H1 (cell line): ENCODE measurements around the gene MACF1. TPM values are rescaled to one million over a fixed set of nuclear protein-coding genes. Genes with fewer than 3 reads are reported as not detected.
A peak's percentile ranks its signal among the peaks of the same experiment; 100 is the strongest.

Experiments
- CTCF ChIA-PET: fragments of 300-600 bp; sonication (Branson Sonifier 250); formaldehyde crosslinking; loops from one replicate; lab custom pipeline; 2021; ENCODE audit not compliant: partially characterized antibody; lab: Charles Lee
- POLR2A ChIA-PET: fragments of 300-600 bp; sonication (Branson Sonifier 250); formaldehyde crosslinking; loops from one replicate; lab custom pipeline; 2021; ENCODE audit warnings: inconsistent platforms; ENCODE audit not compliant: partially characterized antibody; lab: Charles Lee
- DNase-seq, 2 experiments: peaks; one replicate each; pipeline versions ENCODE4 v3.0.0 to v3.0.0-alpha.2; 2010 to 2022; ENCODE audit warnings: low spot score in 2 of 2, low read depth in 1 of 2, mixed read lengths in 1 of 2
- FAIRE-seq: peaks from 2 replicates; lab custom pipeline; 2011; peaks lifted over from hg19 to GRCh38; lab: Jason Lieb, UNC
- H2AFZ ChIP-seq: 2 replicates; pipeline ENCODE4 v1.8.1; 2012; ENCODE audit warnings: low read length, inconsistent platforms
- H2AK5ac ChIP-seq: 2 replicates; pipeline ENCODE4 v1.6.1; 2013; ENCODE audit warnings: low read depth, low read length
- H2BK120ac ChIP-seq: replicated peaks from 2 replicates; pipeline ENCODE3; 2013; ENCODE audit warnings: low read depth, low read length, inconsistent platforms
- H2BK12ac ChIP-seq: 2 replicates; pipeline ENCODE4 v1.6.1; 2013; ENCODE audit warnings: low read depth, low read length
- H2BK15ac ChIP-seq: 2 replicates; pipeline ENCODE4 v1.6.1; 2013; ENCODE audit warnings: low read length
- H2BK20ac ChIP-seq: 2 replicates; pipeline ENCODE4 v1.6.1; 2013; ENCODE audit warnings: low read length
- H2BK5ac ChIP-seq: 2 replicates; pipeline ENCODE4 v1.6.1; 2013; ENCODE audit warnings: low read depth, low read length
- H3K14ac ChIP-seq: 2 replicates; pipeline ENCODE4 v1.6.1; 2013; ENCODE audit warnings: inconsistent platforms; ENCODE audit not compliant: insufficient read length
- H3K18ac ChIP-seq: 2 replicates; pipeline ENCODE4 v1.6.1; 2013; ENCODE audit warnings: low read length; ENCODE audit errors: extremely low read depth
- H3K23ac ChIP-seq: 2 replicates; pipeline ENCODE4 v1.6.1; 2013; ENCODE audit warnings: inconsistent platforms; ENCODE audit not compliant: insufficient read length
- H3K23me2 ChIP-seq: 2 replicates; pipeline ENCODE4 v1.6.1; 2013; ENCODE audit warnings: low read depth, low read length
- H3K27ac ChIP-seq: 2 replicates; pipeline ENCODE4 v1.6.1; 2011; ENCODE audit warnings: low read depth, low read length, inconsistent platforms
- H3K27me3 ChIP-seq, 4 experiments: replicated peaks in 1 of 4; 1 replicate in 1 of 4; 2 replicates in 3 of 4; pipeline versions ENCODE4 v1.6.1 to v1.8.1; 2011 to 2013; ENCODE audit warnings: low read length in 3 of 4, mild to moderate bottlenecking in 3 of 4, inconsistent platforms in 2 of 4, mixed read lengths in 2 of 4, moderate library complexity in 1 of 4; ENCODE audit not compliant: control insufficient read depth in 3 of 4, insufficient read depth in 3 of 4; ENCODE audit errors: extremely low read depth in 1 of 4
- H3K36me3 ChIP-seq, 4 experiments: 2 replicates each; pipeline versions ENCODE4 v1.6.1 to v1.8.1; 2011 to 2013; ENCODE audit warnings: mild to moderate bottlenecking in 4 of 4, low read length in 3 of 4, moderate library complexity in 2 of 4, control low read depth in 1 of 4, inconsistent platforms in 1 of 4; ENCODE audit not compliant: insufficient read depth in 4 of 4, control insufficient read depth in 2 of 4
- H3K4ac ChIP-seq: replicated peaks from 2 replicates; pipeline ENCODE3; 2013; ENCODE audit warnings: low read length, low read depth, mixed read lengths, inconsistent platforms; ENCODE audit not compliant: insufficient read length
- H3K4me1 ChIP-seq, 4 experiments: replicated peaks in 1 of 4; 1 replicate in 1 of 4; 2 replicates in 3 of 4; pipeline versions ENCODE4 v1.6.1 to v1.8.1; 2011 to 2013; ENCODE audit warnings: low read length in 3 of 4, inconsistent platforms in 2 of 4, mixed read lengths in 1 of 4; ENCODE audit not compliant: insufficient read depth in 4 of 4, control insufficient read depth in 3 of 4
- H3K4me2 ChIP-seq, 2 experiments: 2 replicates each; pipeline versions ENCODE4 v1.6.1 to v1.8.1; 2011 to 2013; ENCODE audit warnings: low read depth in 2 of 2, low read length in 2 of 2, control low read depth in 1 of 2, inconsistent platforms in 1 of 2, mild to moderate bottlenecking in 1 of 2; ENCODE audit not compliant: insufficient read depth in 1 of 2
- H3K4me3 ChIP-seq, 4 experiments: fragments of 200-600, 300-600 bp in 1 of 4; sonication (generic), shearing (Covaris generic), sonication (Bioruptor Twin) in 1 of 4; 2 replicates each; pipeline versions ENCODE4 v1.5.1 to v1.8.1; 2011 to 2016; ENCODE audit warnings: low read length in 4 of 4, low read depth in 3 of 4, control low read depth in 2 of 4, inconsistent platforms in 2 of 4, mild to moderate bottlenecking in 2 of 4, mixed read lengths in 1 of 4, moderate library complexity in 1 of 4; ENCODE audit not compliant: insufficient read depth in 2 of 4; ENCODE audit errors: extremely low read depth in 1 of 4
- H3K56ac ChIP-seq: replicated peaks from 2 replicates; pipeline ENCODE3; 2013; ENCODE audit warnings: low read depth, mild to moderate bottlenecking, mixed read lengths, low read length, inconsistent platforms; ENCODE audit not compliant: insufficient read length
- H3K79me1 ChIP-seq: 2 replicates; pipeline ENCODE4 v1.6.1; 2013; ENCODE audit warnings: low read depth, low read length, control low read depth
- H3K79me2 ChIP-seq, 2 experiments: 2 replicates each; pipeline versions ENCODE4 v1.6.1 to v1.8.1; 2012 to 2013; ENCODE audit warnings: low read length in 2 of 2, mild to moderate bottlenecking in 2 of 2, inconsistent platforms in 1 of 2; ENCODE audit not compliant: insufficient read depth in 2 of 2, control insufficient read depth in 1 of 2
- H3K9ac ChIP-seq, 4 experiments: replicated peaks in 1 of 4; 1 replicate in 1 of 4; 2 replicates in 3 of 4; pipeline versions ENCODE4 v1.6.1 to v1.8.1; 2011 to 2013; ENCODE audit warnings: low read depth in 3 of 4, low read length in 3 of 4, control low read depth in 2 of 4, mild to moderate bottlenecking in 2 of 4, moderate library complexity in 2 of 4, inconsistent platforms in 1 of 4; ENCODE audit errors: extremely low read depth in 1 of 4
- H3K9me3 ChIP-seq, 2 experiments: 2 replicates each; pipeline versions ENCODE4 v1.6.1 to v1.8.1; 2012 to 2013; ENCODE audit warnings: mild to moderate bottlenecking in 2 of 2, moderate library complexity in 2 of 2, control low read depth in 1 of 2, inconsistent platforms in 1 of 2, low read depth in 1 of 2, low read length in 1 of 2, mixed read lengths in 1 of 2; ENCODE audit not compliant: insufficient read depth in 2 of 2
- H4K20me1 ChIP-seq, 2 experiments: replicated peaks in 1 of 2; 2 replicates each; pipeline versions ENCODE3 to v1.8.1; 2011 to 2013; ENCODE audit warnings: inconsistent platforms in 2 of 2, low read length in 2 of 2, mild to moderate bottlenecking in 1 of 2; ENCODE audit not compliant: insufficient read depth in 2 of 2, control insufficient read depth in 1 of 2
- H4K5ac ChIP-seq: 2 replicates; pipeline ENCODE4 v1.6.1; 2013; ENCODE audit warnings: low read length, low read depth, mixed read lengths, inconsistent platforms; ENCODE audit not compliant: insufficient read length
- H4K8ac ChIP-seq: 2 replicates; pipeline ENCODE4 v1.8.0; 2013; ENCODE audit warnings: mild to moderate bottlenecking, moderate library complexity, low read length, inconsistent platforms; ENCODE audit not compliant: insufficient read depth; ENCODE audit errors: extremely low read depth
- H4K91ac ChIP-seq: replicated peaks from 2 replicates; pipeline ENCODE3; 2013; ENCODE audit warnings: low read length, mixed read lengths, inconsistent platforms; ENCODE audit not compliant: insufficient read length
- CTCF ChIP-seq, 3 experiments: IDR thresholded peaks; 1 replicate in 2 of 3; 2 replicates in 1 of 3; pipeline versions ENCODE4 v1.5.1 to v1.6.1; 2011; ENCODE audit warnings: low read length in 3 of 3, mild to moderate bottlenecking in 3 of 3, inconsistent platforms in 2 of 3, low read depth in 1 of 3, moderate library complexity in 1 of 3; ENCODE audit not compliant: insufficient read depth in 1 of 3; ENCODE audit errors: control extremely low read depth in 1 of 3
- GABPA ChIP-seq: IDR thresholded peaks from 2 replicates; pipeline ENCODE4 v1.6.1; 2011; ENCODE audit warnings: mild to moderate bottlenecking, low read length, moderate library complexity, borderline replicate concordance; ENCODE audit not compliant: insufficient read depth
- JUND ChIP-seq: IDR thresholded peaks from 2 replicates; pipeline ENCODE4 v1.6.1; 2011; ENCODE audit warnings: mild to moderate bottlenecking, improper control_type of control experiment, low read length
- MAFK ChIP-seq: IDR thresholded peaks from 2 replicates; pipeline ENCODE4 v1.6.1; 2012; ENCODE audit warnings: low read depth, mild to moderate bottlenecking, improper control_type of control experiment, low read length
- NANOG ChIP-seq: IDR thresholded peaks from 2 replicates; pipeline ENCODE4 v1.6.1; 2011; ENCODE audit warnings: low read length, low read depth, mild to moderate bottlenecking, inconsistent platforms; ENCODE audit not compliant: insufficient read depth, poor library complexity, severe bottlenecking
- POLR2A ChIP-seq, 2 experiments: IDR thresholded peaks; 1 replicate in 1 of 2; 2 replicates in 1 of 2; pipeline ENCODE4 v1.6.1; 2011; ENCODE audit warnings: low read depth in 2 of 2, low read length in 2 of 2, mild to moderate bottlenecking in 2 of 2; ENCODE audit errors: control extremely low read depth in 1 of 2
- SP1 ChIP-seq: IDR thresholded peaks from 2 replicates; pipeline ENCODE4 v1.6.1; 2011; ENCODE audit warnings: low read depth, low read length
- SRF ChIP-seq: IDR thresholded peaks from 2 replicates; pipeline ENCODE4 v1.6.1; 2011; ENCODE audit warnings: mild to moderate bottlenecking, low read depth, low read length, moderate library complexity
- WGBS, 2 experiments: shearing (Covaris generic) in 1 of 2; methylation state at CpG; one replicate each; pipeline versions ENCODE4 v1.1.6 to v1.1.7; 2013 to 2015; ENCODE audit warnings: low lambda C conversion rate in 2 of 2, mixed read lengths in 2 of 2, inconsistent platforms in 1 of 2, low coverage in 1 of 2, missing lambda C conversion rate in 1 of 2; ENCODE audit not compliant: insufficient replicate concordance in 2 of 2, insufficient coverage in 1 of 2, insufficient read length in 1 of 2; ENCODE audit errors: extremely low coverage in 1 of 2, missing lambda C conversion rate in 1 of 2; 5-methylcytosine and 5-hydroxymethylcytosine counted together
- polyA plus RNA-seq, 7 experiments: library from polyadenylated mRNA; depleted of rRNA in 3 of 7; stranded (reverse) in 5 of 7; unstranded in 2 of 7; fragments of >200 nt in 5 of 7; fragments of 200-250 nt in 2 of 7; gene quantifications; 1 replicate in 5 of 7; 2 replicates in 1 of 7; 4 replicates in 1 of 7; pipeline versions ENCODE4 v1.2.1 to v1.2.3, GENCODE V29; 2011 to 2013; ENCODE audit warnings: missing spikeins in 2 of 7, mixed read lengths in 2 of 7
- total RNA-seq: library from RNA; stranded (reverse); fragmentation: NEBNext Ultra II Directional; extraction: Animal tissue kit (Norgen Biotek cat#: 25700); gene quantifications from 2 replicates; pipeline ENCODE4 v1.2.1, GENCODE V29; 2021

The MACF1 gene
- total and polyA plus RNA-seq, 2 of the 8 experiments (the other 6 are each of a cell fraction or from before 2014, with no cell fraction given) = 59.8 to 285 TPM

- FAIRE-seq = peak; percentile 87
- no peaks in the 10 kb centered on the region for H3K23me2 ChIP-seq
- H3K4me2 ChIP-seq = peak overlapping the region in 1 of 2 experiments; percentile 52; a peak in 3 of 4 replicates
- peaks cover 3 to 21% (median 16%) of the 10 kb centered on the region in 4 experiments; a peak in 6 of 7 replicates for H3K4me1 ChIP-seq
- no peak overlapping the region for H2BK120ac ChIP-seq
- H3K4ac ChIP-seq = no peak overlapping the region
- no peak for DNase-seq
- CTCF ChIA-PET = interaction anchor here (0.7 to 4.2 kb wide), 10 partner anchors 10 to 105 kb away, joined by 3 to 34 read pairs (median 4); no protein-coding TSS in a partner anchor
- no peaks in the 10 kb centered on the region for H3K9me3 ChIP-seq
- no peaks in the 10 kb centered on the region for H3K36me3 ChIP-seq
- no peak overlapping the region for H4K91ac ChIP-seq
- H2BK15ac ChIP-seq = no peak overlapping the region
- no peaks in the 10 kb centered on the region; the same call in 1 of the 2 replicates for H3K79me1 ChIP-seq
- H3K27me3 ChIP-seq = no peaks in the 10 kb centered on the region
- H2BK5ac ChIP-seq = no peak overlapping the region
- H4K20me1 ChIP-seq = peaks cover 0 to 2% of the 10 kb centered on the region in 2 experiments
- peak overlapping the region; percentile 8; the same call in 1 of the 2 replicates for H3K27ac ChIP-seq
- no peak overlapping the region for H3K14ac ChIP-seq
- H2AK5ac ChIP-seq = no peak overlapping the region
- no peak overlapping the region for H2BK12ac ChIP-seq
- whole genome bisulfite sequencing, 2 experiments = 61% methylated on average over 9 of the region's 9 CpGs; no CpG with 5 or more reads in 1 of the 2 experiments
- no peak overlapping the region for H3K4me3 ChIP-seq
- H3K18ac ChIP-seq = no peak overlapping the region
- H3K23ac ChIP-seq = no peak overlapping the region
- H4K5ac ChIP-seq = peak overlapping the region; percentile 20
- H2AFZ ChIP-seq = no peak overlapping the region
- no peak overlapping the region for H2BK20ac ChIP-seq
- no peak overlapping the region for H3K56ac ChIP-seq
- no peak overlapping the region for H3K9ac ChIP-seq
- no peak overlapping the region for H4K8ac ChIP-seq
- POLR2A ChIA-PET = interaction anchor here (0.9 to 2.9 kb wide), 10 partner anchors 11 to 68 kb away, joined by 3 to 11 read pairs (median 6); no protein-coding TSS in a partner anchor
- peaks cover 12 to 85% of the 10 kb centered on the region in 2 experiments for H3K79me2 ChIP-seq
- TF ChIP-seq MAFK = no peak
- no peak for TF ChIP-seq SRF
- no peak for TF ChIP-seq JUND
- TF ChIP-seq GABPA = no peak
- peak in 1 of 2 experiments; percentile 34; a peak in 1 of 3 replicates for TF ChIP-seq POLR2A (IDR thresholded peaks at IDR 0.05; ENCODE audit: control extremely low read depth in 1 of 2, low read depth in 2 of 2, low read length in 2 of 2)
- no peak for TF ChIP-seq CTCF (IDR thresholded peaks at IDR 0.05; ENCODE audit: control extremely low read depth in 1 of 3, insufficient read depth in 1 of 3, low read depth in 1 of 3, low read length in 3 of 3)
- TF ChIP-seq SP1 = no peak
- TF ChIP-seq NANOG = no peak
Observed at GRCh38 chr1:39170731-39171667, 33.5 kb upstream of the MACF1 start.
